NOMO-1 treated with dmso at 0.1 percent for 144 hours (cell line): ENCODE data around the gene AFF1.
"Not testable (repeated sequence)": the region's sequence is repeated elsewhere in the genome, so short reads cannot be mapped to it uniquely, and the experiment has no call there.

ENCODE experiments used
- DNase-seq: peaks from one replicate; lab custom pipeline; 2025; ENCODE audit not compliant: unreplicated experiment; lab: John Stamatoyannopoulos, UW

AFF1 gene

DNA sequence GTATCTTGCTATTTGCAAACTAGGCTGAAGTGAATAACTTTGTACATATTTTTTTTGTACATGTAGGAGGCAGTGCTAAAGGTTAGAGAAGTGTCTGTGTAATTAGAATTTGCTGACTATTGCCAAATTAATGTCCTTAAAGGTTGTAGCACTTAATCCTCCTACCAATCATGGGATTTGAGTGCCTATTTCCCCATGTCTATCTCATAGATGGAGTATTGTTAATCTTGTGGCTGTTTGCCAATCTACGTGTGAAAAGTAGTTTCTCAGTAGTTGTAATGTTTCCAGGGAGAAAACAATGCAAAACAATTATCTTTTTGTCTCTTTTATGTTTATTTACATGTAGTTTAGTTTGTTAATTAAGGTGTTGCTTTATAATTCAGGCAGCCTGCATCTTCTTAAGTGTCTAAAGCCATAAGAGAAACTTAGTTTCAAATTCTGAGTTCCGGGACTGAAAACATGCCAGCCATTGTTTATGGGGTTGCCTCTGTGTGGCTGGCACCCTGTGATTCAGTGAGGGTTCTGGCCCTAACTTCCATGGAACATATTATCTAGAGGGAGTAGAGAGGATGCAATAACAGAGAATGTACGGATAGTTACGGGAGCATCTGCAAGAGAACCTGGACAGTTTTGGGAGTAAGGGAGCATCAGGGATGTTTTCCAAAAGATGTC, 143.2 kb downstream of the AFF1 start:
- no peak for DNase-seq

DNA sequence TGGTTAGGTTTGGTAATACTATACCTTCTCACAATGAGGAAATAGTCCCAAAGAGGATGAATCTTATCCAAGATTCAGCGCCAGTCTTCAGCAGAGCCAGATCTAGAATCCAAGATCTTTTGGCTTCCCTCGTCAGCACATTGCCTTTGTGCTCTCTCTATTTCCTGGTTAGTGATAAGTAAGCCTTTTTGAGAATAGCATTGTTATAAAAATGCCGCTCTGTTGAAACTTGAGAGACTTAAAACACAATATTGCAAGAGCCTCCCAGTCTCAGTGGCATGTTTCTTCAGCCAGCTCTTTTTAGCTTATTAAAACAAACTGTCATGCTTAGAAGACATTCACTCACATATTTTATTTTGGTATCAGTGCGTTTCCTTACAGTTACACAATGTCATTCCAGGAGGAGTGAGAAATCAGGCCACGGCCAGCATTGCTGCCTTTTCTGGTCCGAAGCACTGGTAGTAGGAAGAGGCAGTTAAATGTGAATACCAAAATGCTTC, 144.2 kb downstream of the AFF1 start:
- no peak for DNase-seq

DNA sequence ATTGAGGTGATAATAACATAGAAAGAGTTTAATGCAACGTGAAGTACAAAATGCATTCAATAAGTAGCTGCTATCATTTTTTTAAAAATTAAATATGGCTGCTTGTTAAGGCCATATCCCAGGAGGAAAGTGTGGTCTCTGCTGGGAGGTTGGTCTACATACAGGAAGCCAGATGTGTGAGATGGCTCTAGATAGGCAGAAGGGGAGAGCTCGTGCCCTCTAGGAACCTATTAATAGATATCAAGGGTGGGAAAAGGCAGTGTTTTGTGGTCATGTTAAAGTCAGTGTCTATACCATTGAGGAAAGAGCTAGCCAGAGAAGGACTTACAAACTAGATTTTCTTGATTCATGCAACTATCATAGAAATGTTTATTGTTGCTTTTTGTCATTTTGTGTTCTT, 145.2 kb downstream of the AFF1 start:
- DNase-seq: no peak

DNA sequence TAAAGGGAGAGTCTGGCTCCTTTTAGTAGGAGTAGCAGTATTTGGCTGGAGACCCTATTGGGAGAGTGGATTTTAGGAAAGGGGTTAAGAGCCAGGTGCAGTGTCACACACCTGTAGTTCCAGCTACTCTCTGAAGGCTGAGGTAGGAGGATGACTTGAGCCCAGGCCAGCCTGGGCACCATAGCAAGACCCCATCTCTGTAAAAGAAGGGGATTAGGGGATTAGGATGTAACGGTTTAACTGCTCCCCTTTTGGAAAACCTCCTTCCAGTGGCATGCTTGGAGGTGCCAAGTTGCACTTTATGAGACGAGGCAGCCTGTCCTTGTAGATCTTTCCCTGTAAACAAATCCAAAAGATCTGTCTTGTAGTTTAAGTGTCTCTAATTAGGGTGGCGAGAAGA, 145.7 kb downstream of the AFF1 start:
- no peak for DNase-seq

DNA sequence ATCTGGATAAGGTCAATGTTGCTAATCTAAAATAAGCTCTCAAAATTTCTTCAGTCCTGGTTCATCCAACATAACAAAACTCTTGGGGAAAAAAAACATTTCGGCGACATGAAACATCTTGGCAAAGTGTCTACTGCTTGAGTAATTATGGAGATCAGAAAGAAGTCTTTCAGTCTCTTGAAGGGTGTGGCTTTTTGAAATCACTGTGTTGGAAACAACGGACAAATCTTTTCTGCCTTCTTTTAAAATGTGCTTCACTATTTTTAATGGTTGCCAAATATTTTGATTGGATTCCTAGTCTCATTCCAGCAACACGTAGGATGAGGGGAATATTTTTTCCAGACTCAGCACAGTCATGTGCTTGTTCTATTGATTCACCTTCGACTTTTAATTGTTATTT, 147.0 kb downstream of the AFF1 start:
- DNase-seq: no peak

DNA sequence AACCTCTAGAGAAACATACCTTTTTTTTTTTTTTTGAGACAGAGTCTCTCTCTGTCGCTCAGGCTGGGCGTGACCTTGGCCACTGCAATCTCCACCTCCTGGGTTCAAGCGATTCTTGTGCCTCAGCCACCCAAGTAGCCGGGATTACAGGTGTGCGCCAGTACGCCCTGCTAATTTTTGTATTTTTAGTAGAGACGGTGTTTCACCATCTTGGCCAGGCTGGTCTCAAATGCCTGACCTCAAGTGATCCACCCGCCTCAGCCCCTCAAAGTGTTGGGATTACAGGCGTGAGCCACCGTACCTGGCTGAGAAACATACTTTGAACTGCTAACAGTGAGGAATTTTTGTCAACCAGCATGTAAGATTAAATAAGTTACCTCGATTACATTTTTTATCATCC, 150.9 kb downstream of the AFF1 start:
- DNase-seq: not testable (repeated sequence)

DNA sequence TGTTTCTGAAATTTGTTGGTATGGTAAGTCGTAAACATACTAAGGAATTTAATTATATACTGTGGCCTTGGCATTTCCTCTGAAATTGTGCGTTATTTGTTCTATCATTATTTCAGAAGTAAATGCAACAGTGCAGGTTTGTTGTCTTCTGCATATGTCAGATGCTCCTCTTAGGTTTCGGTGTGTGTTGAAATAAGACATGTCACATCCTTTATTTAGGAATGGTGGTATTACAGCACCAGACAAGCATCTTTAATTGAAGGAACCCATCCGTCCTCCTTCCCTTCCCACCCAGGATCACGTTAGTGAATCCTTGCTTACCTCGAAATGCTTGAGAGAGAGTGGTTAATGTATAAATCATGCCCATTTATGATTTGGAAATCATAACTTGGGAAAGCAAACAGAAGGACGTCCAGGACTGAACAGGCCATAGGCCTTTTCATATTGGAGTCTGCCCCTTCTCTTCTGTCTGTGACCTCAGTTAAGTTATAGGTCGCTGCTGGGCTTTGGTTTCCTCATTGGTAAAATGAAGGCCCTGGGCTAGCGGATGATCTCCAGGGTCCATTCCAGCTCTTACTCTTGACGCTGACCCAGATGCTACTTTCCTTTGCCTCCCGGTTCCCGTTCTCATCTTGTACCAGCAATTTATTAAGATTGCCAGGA, 151.5 kb downstream of the AFF1 start:
- DNase-seq: no peak

DNA sequence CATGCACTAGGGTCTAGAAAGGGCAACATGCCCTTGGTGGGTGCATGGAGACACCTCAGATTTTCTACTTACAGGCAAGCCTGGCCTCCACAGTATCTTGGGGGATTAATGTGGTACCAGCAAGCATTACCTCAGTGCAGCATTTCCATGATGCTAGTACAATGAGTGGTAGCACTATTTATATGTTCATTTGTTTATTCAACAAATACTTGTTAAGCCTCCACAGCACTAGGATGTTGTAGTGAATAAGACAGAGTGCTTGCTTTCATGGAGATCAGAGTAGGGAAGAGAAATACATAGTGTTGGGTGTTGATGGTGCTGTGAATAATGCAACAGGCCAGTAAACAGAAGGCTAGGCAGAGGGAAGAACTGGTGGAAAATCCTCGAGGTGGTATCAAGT, 152.2 kb downstream of the AFF1 start:
- no peak for DNase-seq

DNA sequence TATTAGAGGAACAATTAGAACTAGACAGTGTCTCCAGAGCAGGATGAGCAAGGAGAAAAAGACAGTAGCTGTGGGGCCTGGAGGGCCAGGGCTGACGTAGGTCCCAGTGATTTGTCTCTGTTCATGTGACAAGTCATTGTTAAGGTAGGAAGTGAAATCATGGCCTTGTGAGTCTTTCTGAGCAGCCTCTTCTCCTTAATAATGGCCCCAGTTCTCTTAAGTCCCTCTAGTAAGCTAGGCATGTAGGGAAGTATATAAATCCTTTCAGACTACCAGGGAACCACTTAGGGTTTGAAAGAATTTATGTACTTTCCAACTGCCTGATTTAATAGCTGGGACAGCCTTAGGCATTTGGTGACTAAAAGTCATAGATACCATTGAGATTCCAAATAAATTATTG, 152.6 kb downstream of the AFF1 start:
- DNase-seq: no peak

DNA sequence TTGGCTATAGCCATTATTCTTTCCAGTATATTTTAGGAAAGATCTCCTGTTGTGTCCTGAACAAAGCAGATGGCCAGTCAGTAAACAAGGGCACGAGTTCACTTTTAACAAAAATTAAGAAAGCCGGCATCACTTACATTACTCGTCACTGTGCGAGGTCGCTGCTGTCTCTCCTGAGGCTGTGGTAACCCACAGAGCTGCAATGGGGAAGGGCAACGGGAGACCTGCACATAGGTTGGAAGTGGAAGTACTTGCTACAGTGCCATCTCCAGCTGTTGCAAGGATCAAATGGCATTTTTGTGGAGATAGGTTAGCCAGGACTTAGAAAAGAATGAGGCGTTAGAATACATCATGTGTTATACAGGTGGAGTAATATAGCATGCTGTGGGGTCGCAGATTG, 153.4 kb downstream of the AFF1 start:
- no peak for DNase-seq

DNA sequence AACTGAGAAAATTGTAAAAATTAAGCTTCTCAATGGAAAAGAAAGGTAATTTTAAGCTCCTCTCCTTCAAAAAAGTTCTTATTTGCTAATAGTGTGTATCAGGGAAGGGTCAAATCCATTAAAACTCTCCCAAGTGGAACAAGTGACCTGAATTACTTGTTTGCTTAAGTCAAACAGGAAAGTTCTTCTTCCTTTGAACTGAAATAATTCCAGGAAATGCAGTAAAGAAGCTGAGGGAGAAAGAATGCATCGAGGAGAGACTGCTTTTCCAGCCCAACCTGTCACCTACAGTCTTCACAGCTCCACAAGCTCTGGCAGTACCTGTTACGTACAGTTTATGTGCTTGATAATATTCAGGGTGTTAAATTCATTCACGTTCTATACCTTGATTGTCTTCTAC, 154.6 kb downstream of the AFF1 start:
- no peak for DNase-seq

DNA sequence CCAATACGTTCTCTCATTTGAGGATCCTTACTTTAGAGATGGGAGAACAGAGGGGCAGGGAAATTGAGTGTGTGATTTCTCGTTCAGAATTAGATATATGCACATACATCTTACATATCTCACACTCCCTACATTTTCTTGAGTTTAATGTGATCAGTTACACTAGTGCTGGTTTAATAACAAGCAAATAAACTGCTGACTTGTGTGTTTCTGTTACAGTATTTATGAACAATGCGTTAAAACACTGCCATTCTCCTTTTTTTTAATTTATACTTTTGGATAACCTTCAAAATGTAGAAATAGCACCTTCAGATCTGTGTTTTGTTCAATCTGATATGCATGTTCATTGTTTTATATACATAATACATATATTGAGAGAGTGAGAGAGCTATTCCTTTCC, 155.5 kb downstream of the AFF1 start:
- no peak for DNase-seq

DNA sequence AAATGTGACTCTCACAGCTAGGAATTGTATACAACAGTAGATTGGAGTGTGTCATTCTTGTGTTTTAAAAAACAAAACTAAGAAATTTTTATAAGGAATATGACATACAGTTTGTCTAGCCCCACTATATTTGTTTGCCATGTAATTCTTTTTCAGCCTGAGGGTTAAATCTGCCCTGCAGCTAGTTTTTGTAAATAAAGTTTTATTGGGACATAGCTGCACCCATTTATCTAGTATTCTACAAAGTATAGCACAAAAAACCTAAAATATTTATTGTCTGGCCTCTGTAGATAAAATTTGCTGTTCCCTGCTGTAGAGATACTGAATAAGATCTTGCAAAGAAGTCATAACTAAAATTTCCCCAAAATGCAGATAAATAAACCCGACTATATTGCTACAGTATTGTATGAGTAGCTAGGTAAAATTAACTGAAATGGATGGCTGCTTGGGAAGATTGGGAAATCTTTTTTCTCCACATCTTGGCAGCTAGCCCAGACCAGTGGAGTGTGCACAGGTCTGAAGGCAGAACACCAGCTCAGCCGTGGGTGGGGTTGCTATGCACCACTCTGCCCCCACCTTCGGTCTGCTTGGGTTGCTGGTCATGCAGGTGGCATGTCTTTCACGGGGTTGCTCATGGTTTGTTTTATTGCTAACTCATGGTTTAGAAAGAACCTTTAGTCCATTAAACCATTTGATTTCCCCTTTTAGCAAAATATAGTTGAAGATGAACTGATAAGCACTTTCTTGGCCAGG, 157.8 kb downstream of the AFF1 start:
- DNase-seq: peak; percentile 32

DNA sequence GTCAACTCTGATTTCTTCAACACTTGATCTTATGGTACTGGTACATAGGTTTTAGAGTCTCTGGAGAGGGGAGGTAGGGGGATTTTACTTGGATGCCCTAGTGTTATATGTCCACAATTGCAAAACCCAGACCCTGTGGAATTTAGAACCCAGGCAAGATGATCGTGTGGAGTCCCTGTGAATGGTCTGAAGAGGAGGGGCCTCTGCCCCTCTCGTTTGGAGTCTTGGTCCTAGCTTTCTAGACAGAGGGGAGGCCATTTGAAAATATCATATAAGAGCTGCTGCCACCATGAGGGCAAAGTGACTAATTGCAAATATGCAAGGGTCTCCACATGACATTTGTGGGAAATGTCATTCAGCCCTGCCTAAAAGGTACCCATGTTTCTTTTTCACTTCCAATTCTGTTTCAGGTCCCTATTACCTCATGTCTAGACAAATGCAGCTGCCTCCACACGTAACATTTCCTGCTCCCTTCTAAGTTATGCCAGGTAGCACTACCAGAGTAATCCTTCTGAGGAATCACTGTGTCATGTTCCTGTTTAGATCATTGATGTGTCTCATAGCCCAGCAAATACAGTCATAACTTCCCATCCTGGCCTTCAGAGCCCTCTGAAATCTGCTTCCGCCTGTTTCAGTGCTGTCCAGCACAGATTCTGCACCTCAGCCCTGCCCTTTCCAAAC, 158.8 kb downstream of the AFF1 start:
- peak; percentile 5 for DNase-seq

DNA sequence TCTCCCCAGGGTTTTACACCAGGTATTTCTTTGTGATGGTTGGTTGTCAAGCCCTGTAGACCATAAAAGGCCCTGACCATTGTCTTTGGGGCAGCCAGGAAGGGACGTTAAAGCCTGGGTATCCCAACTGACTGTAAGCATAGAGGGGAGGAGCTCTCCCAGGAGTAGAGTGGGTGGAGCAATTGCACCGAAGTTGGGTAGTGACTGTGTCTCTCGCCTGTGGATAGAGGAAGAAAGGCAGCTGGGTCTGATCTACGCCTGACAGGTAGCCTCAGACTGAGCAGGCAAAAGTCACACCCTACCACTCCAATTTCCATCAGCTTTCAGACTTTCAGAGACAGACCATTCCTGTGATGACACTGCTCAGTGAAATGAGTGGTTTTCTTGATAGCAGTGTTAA, 162.3 kb downstream of the AFF1 start:
- DNase-seq: no peak

DNA sequence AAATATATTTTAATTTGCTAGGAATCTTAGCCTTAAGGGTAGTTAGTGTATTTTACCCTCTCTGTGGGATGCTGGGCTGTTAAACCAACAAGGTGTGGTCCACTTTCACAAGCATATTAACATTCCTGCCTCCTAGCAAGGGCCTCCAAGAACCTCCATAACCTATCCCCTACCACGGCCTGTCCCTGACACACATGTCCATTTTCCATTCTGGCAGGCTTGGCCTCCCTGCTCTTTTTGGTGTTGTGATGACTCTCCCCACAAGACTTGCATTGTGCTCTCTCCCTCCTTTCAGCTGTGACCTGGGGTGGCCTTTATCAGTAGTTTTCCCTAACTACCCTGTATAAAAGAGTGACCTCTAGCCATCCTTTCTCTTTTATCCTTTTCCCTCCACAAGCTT, 165.4 kb downstream of the AFF1 start:
- DNase-seq: no peak

DNA sequence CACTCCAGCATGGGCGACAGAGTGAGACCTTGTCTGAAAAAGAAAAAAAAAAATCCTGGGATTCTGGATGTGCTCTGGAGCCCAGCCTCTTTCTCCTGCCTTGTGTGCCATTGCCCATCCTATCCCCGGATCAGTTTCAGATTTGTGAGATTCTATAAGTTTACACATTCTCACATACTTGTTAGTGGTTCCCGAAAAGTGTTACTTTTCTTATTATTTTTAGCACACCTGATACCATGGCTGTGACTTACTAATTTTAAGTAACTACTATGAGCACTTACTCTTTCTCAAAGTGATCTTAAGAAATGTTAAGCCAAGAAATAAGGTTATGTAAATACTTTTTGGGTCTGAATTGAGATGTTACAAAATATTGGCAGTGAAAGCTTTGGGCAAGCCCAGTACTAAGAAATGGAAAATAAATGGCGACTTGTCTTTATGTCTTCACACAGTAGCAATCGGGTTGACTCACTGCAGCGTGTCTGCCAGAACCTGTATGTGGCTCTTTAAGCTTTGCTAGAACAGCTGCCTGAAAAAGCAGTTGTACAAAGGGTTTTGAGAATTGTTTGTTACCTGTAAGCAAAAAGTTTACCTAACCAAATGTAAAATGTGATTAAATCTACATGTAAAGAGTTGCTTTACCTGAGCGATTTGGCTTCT, 166.9 kb downstream of the AFF1 start:
- no peak for DNase-seq

DNA sequence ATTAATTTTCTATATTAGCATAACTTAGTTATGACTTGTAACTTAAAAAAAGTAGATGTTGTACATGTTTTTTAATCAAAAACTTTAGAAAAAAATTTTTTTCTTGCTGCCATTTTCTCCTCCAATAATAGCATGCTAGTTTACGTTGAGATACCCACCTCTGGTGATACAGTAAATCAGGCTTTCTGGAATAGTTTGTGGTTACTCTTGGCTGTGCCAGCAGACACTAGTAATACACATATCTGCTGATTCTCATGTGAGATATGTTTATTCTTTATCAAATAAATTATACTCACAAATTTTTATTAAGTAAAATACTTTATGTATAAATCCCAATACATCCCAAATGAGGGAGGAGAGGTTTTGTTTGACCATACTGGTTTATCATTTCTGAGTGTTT, 168.3 kb downstream of the AFF1 start:
- DNase-seq: no peak

DNA sequence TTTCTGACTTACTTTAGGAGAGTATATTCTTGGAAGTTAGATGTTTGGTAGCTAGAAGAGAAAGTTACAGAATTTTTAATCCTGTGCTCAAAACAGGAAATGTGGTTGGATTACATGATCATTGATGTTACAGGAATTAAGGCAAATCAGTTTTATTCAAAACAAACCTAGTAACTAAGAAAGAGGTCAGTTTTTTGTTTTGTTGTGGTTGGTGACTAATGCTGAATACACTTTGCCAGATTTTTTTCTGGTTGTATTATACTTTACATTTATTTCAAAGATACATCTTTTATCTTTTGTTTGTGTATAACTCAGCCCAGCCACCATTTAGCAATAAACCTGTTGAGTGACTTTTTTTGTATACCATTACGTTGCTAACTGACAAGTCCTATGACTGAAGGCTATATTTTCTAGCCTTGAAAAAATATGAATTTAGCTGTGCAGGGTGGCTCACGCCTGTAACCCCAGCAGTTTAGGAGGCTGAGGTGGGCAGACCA, 168.9 kb downstream of the AFF1 start:
- DNase-seq: no peak

DNA sequence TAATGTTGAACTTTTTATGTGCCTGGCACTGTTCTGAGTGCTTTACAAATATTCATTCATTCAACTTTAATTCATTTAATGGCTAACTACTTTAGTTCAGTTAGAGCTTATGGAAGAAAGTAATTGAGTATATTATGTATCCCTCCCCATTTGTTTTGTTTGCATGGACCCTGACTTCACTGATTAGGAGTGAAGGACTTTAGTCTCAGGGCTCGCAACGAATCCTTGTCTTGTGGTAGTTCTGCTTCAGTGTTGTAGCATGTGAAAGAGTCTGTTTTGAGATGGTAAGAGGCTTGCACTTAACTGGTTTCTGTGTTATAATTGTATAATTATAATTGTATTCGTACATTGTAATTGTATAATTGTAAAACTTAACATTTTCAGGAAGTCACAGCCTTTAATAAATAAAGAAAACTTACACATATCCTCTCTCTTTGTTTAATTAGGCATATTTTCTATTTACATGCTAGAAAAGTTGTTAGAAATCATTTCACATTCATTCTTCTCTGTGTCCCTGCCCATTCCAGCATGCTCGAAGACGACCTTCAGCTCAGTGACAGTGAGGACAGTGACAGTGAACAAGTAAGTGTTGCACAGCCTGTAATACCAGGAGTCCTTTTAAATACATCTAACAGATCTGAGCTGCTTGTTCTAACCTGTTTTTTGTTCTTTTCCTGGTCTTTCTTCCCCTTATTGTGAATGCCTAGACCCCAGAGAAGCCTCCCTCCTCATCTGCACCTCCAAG, 170.5 kb downstream of the AFF1 start:
- DNase-seq: no peak
